Activated B cell treated with CpG ODN at 0.5 μM for 24 hours (primary cell): ENCODE measurements around the gene SOWAHB. TPM values are rescaled to one million over a fixed set of nuclear protein-coding genes. Genes with fewer than 3 reads are reported as not detected.

Experiments
- ATAC-seq: fragments of 200-7000 bp; cut with Tn5 transposase; one replicate; pipeline ENCODE4 v1.10.0; 2021; ENCODE audit warnings: low read depth, mild to moderate bottlenecking, moderate library complexity
- CTCF ChIA-PET: fragments of 350-600 bp; sonication (Branson Sonifier 250); formaldehyde crosslinking; loops from one replicate; lab custom pipeline; 2021; ENCODE audit warnings: antibody characterized with exemption; lab: Charles Lee
- POLR2A ChIA-PET: fragments of 350-600 bp; sonication (Branson Sonifier 250); formaldehyde crosslinking; loops from one replicate; lab custom pipeline; 2021; ENCODE audit warnings: antibody characterized with exemption; lab: Charles Lee
- DNase-seq: peaks from one replicate; pipeline ENCODE4 v3.0.0; 2022
- H3K27ac Mint-ChIP-seq: one replicate; pipeline ENCODE4 v1.8.0; 2020; ENCODE audit warnings: mixed read lengths
- H3K27me3 Mint-ChIP-seq: one replicate; pipeline ENCODE4 v1.8.0; 2021; ENCODE audit warnings: mixed read lengths
- H3K36me3 Mint-ChIP-seq: one replicate; pipeline ENCODE4 v1.8.0; 2021; ENCODE audit warnings: low read depth, mixed read lengths
- H3K4me1 Mint-ChIP-seq: one replicate; pipeline ENCODE4 v1.8.0; 2021; ENCODE audit warnings: mixed read lengths
- H3K4me3 Mint-ChIP-seq: one replicate; pipeline ENCODE4 v1.8.0; 2020; ENCODE audit warnings: mild to moderate bottlenecking, mixed read lengths
- H3K9me3 Mint-ChIP-seq: one replicate; pipeline ENCODE4 v1.8.0; 2020; ENCODE audit warnings: mixed read lengths
- intact Hi-C: fragments of 100-400 bp; cut with micrococcal nuclease; formaldehyde crosslinking; loops from one replicate; pipeline ENCODE4 v1.15.1; 2024
- total RNA-seq: library from RNA; stranded (reverse); gene quantifications from 2 replicates; pipeline ENCODE4 v1.2.3, GENCODE V29; 2022
- TF ChIP-seq, protein P1 (sequence below): fragments of 200-600 bp; IDR thresholded peaks from one replicate; pipeline ENCODE4 v1.8.0; 2022; ENCODE audit warnings: antibody characterized with exemption, mild to moderate bottlenecking

Gene SOWAHB
- total RNA-seq, 1 donor from 2014 or later = not detected

DNA sequence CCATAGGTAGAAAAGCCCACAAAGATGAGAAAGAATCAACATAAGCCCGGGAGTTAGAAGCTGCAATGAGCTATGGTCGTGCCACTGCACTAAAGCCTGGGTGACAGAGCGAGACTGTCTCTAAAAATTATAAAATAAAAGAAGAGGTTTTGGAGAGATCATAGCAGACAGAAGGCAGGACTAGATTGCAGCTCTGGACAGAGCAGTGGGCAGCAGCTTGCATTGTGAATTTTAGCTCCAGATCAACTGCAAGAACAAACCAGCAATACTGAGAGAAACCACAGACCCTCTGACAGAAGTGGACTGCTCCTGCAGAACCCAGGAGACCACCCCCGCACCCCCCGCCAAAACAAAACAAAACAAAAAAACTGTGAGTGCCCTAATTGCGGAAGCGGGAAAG, 30.6 kb downstream of the SOWAHB start:
- no peak overlapping the region for H3K4me3 Mint-ChIP-seq
- TF ChIP-seq, protein P1, sequence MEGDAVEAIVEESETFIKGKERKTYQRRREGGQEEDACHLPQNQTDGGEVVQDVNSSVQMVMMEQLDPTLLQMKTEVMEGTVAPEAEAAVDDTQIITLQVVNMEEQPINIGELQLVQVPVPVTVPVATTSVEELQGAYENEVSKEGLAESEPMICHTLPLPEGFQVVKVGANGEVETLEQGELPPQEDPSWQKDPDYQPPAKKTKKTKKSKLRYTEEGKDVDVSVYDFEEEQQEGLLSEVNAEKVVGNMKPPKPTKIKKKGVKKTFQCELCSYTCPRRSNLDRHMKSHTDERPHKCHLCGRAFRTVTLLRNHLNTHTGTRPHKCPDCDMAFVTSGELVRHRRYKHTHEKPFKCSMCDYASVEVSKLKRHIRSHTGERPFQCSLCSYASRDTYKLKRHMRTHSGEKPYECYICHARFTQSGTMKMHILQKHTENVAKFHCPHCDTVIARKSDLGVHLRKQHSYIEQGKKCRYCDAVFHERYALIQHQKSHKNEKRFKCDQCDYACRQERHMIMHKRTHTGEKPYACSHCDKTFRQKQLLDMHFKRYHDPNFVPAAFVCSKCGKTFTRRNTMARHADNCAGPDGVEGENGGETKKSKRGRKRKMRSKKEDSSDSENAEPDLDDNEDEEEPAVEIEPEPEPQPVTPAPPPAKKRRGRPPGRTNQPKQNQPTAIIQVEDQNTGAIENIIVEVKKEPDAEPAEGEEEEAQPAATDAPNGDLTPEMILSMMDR = no peak
- no peaks in the 10 kb centered on the region for H3K36me3 Mint-ChIP-seq
- no peaks in the 10 kb centered on the region for H3K27me3 Mint-ChIP-seq
- intact Hi-C loops = no loop called here
- H3K4me1 Mint-ChIP-seq = no peaks in the 10 kb centered on the region
- DNase-seq = no peak
- no peak for ATAC-seq
- no peak overlapping the region for H3K27ac Mint-ChIP-seq
- CTCF ChIA-PET = no interaction called here
- H3K9me3 Mint-ChIP-seq = peaks cover 4% of the 10 kb centered on the region
- POLR2A ChIA-PET = no interaction called here

GRCh38 chr4:76866641-76867040, 31.3 kb downstream of the SOWAHB start:
- Mint-ChIP-seq H3K36me3 (no peaks in the 10 kb centered on the region), H3K9me3 (peaks cover 4% of the 10 kb centered on the region), H3K4me1 (no peaks in the 10 kb centered on the region), H3K4me3 (no peak overlapping the region), H3K27me3 (no peaks in the 10 kb centered on the region), H3K27ac (no peak overlapping the region)
- CTCF ChIA-PET = no interaction called here
- DNase-seq (no peak), ATAC-seq (no peak)
- POLR2A ChIA-PET = no interaction called here
- TF ChIP-seq, protein P1 = no peak
- intact Hi-C loops = no loop called here

- Mint-ChIP-seq H3K27ac (no peak overlapping the region), H3K36me3 (no peaks in the 10 kb centered on the region), H3K4me3 (no peak overlapping the region), H3K27me3 (peaks cover 9% of the 10 kb centered on the region), H3K4me1 (no peaks in the 10 kb centered on the region), H3K9me3 (no peaks in the 10 kb centered on the region)
- intact Hi-C loops = no loop called here
- DNase-seq (no peak), ATAC-seq (no peak)
- CTCF ChIA-PET = no interaction called here
- TF ChIP-seq, protein P1 = no peak
- POLR2A ChIA-PET = no interaction called here
These were observed 39.6 kb downstream of the SOWAHB start for GRCh38 chr4:76858319-76858718.

GRCh38 chr4:76857074-76857409, 40.9 kb downstream of the SOWAHB start:
- Mint-ChIP-seq H3K36me3 (no peaks in the 10 kb centered on the region), H3K4me3 (no peak overlapping the region), H3K4me1 (no peaks in the 10 kb centered on the region), H3K27me3 (peaks cover 9% of the 10 kb centered on the region), H3K9me3 (no peaks in the 10 kb centered on the region), H3K27ac (no peak overlapping the region)
- no peak for DNase-seq
- intact Hi-C loops = no loop called here
- TF ChIP-seq, protein P1 = no peak
- no peak for ATAC-seq
- ChIA-PET POLR2A (no interaction called here), CTCF (no interaction called here)

DNA sequence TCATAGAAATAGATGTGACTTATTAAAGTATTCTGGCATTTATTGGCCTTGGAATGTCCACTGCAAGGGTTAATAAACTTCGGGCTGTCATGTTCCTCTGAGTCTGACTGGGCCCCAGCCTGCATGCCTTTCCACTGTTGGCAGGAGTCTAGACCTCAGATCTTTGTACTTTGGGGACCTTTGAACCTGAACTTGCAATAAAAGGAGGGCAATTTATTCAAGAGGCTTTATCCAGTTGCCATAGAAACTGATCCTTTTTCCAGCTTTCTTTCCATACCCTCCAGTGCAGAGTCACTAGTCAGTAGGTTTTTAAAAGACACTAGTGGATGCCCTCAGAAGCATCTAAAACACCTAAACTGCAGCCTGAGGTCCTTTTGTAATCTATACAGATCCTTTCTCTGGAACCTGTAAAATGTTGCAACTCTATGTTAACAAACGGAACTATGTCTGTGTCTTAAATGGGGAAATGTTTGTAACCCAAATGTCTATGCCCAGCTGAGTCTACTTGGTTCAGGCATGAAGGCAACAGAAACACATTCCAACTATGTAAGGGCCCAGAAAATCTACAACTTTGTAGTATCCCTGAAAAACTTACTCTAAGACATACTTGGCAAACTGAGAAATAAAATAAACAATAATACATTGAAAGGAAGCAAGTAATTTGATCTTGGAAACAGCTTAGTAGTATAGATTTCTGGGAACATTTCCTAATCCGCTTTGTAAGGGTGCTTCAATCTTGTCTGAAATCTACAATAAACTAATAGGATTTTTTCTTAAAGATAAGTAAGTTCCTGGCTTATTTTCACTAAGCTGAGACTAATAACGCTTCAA, 41.5 kb downstream of the SOWAHB start:
- no peaks in the 10 kb centered on the region for H3K36me3 Mint-ChIP-seq
- intact Hi-C loops = no loop called here
- peaks cover 9% of the 10 kb centered on the region for H3K27me3 Mint-ChIP-seq
- ATAC-seq (no peak), DNase-seq (no peak)
- no peak overlapping the region for H3K4me3 Mint-ChIP-seq
- ChIA-PET CTCF (no interaction called here), POLR2A (no interaction called here)
- H3K27ac Mint-ChIP-seq = no peak overlapping the region
- no peaks in the 10 kb centered on the region for H3K4me1 Mint-ChIP-seq
- no peaks in the 10 kb centered on the region for H3K9me3 Mint-ChIP-seq
- TF ChIP-seq, protein P1 = no peak
